PC-9 (cell line): ENCODE data around the gene STAG1. TPM values are rescaled to one million over a fixed set of nuclear protein-coding genes. Genes with fewer than 3 reads are reported as not detected.
A peak's percentile ranks its signal among the peaks of the same experiment; 100 is the strongest.

ENCODE experiments used
- BruUV-seq: library from RNA; stranded (reverse); fragments of 400-500 nt; replicated peaks from 2 replicates; lab custom pipeline; 2021; lab: Mats Ljungman, UMichigan
- CTCF ChIA-PET: fragments of 300-600 bp; sonication (Branson Sonifier 250); formaldehyde crosslinking; loops from one replicate; lab custom pipeline; 2022; ENCODE audit warnings: antibody characterized with exemption; lab: Charles Lee
- POLR2A ChIA-PET: fragments of 300-600 bp; sonication (Branson Sonifier 250); formaldehyde crosslinking; loops from one replicate; lab custom pipeline; 2022; ENCODE audit warnings: antibody characterized with exemption; ENCODE audit not compliant: unreplicated experiment; lab: Charles Lee
- DNase-seq, 2 experiments: peaks; one replicate each; pipeline versions ENCODE4 v3.0.0 to v3.0.0-alpha.2; 2015 to 2022; ENCODE audit warnings: mixed read lengths in 1 of 2
- H2AFZ ChIP-seq: fragments of 200-600 bp; sonication (generic); 2 replicates; pipeline ENCODE4 v1.8.1; 2017; ENCODE audit warnings: antibody characterized with exemption
- H3F3A ChIP-seq: fragments of 200-600 bp; sonication (generic); 2 replicates; pipeline ENCODE4 v1.8.1; 2017; ENCODE audit warnings: antibody characterized with exemption, mild to moderate bottlenecking, low read depth; ENCODE audit not compliant: insufficient read depth
- H3K27ac ChIP-seq: fragments of 200-600 bp; sonication (generic); 2 replicates; pipeline ENCODE4 v1.6.1; 2016; ENCODE audit warnings: mixed run types
- H3K27me3 ChIP-seq: fragments of 200-600 bp; sonication (generic); 2 replicates; pipeline ENCODE4 v1.6.1; 2016; ENCODE audit warnings: low read depth, mixed run types; ENCODE audit not compliant: insufficient read depth
- H3K36me3 ChIP-seq: fragments of 200-600 bp; sonication (generic); 2 replicates; pipeline ENCODE4 v1.6.1; 2016; ENCODE audit warnings: low read depth, mixed run types
- H3K4me1 ChIP-seq: fragments of 200-600 bp; sonication (generic); replicated peaks from 2 replicates; pipeline ENCODE4 v1.6.1; 2016; ENCODE audit warnings: mixed run types; ENCODE audit not compliant: insufficient read depth
- H3K4me2 ChIP-seq: fragments of 200-600 bp; sonication (generic); 2 replicates; pipeline ENCODE4 v1.6.1; 2017; ENCODE audit warnings: mixed run types
- H3K4me3 ChIP-seq: fragments of 200-600 bp; sonication (generic); 2 replicates; pipeline ENCODE4 v1.6.1; 2016; ENCODE audit warnings: mixed run types
- H3K79me2 ChIP-seq: fragments of 200-600 bp; sonication (generic); 2 replicates; pipeline ENCODE4 v1.6.1; 2017; ENCODE audit warnings: low read depth, mixed run types
- H3K9me2 ChIP-seq: fragments of 200-600 bp; sonication (generic); 2 replicates; pipeline ENCODE4 v1.8.1; 2017; ENCODE audit warnings: mild to moderate bottlenecking; ENCODE audit not compliant: insufficient read depth
- H3K9me3 ChIP-seq: fragments of 200-600 bp; sonication (generic); 2 replicates; pipeline ENCODE4 v1.8.1; 2016; ENCODE audit warnings: low read depth; ENCODE audit not compliant: insufficient read depth
- H4K20me1 ChIP-seq: fragments of 200-600 bp; sonication (generic); 2 replicates; pipeline ENCODE4 v1.8.1; 2017; ENCODE audit not compliant: insufficient read depth
- CTCF ChIP-seq: fragments of 200-600 bp; sonication (generic); conservative IDR thresholded peaks from 2 replicates; pipeline ENCODE4 v1.6.1; 2017; ENCODE audit warnings: mixed run types, antibody characterized with exemption, mild to moderate bottlenecking, moderate library complexity
- EZH2 ChIP-seq: fragments of 200-600 bp; sonication (generic); IDR thresholded peaks from 2 replicates; pipeline ENCODE4 v1.8.0; 2017; ENCODE audit warnings: antibody characterized with exemption, low read depth
- intact Hi-C: fragments of 100-400 bp; cut with micrococcal nuclease; formaldehyde crosslinking; loops from one replicate; pipeline ENCODE4 v1.10.0; 2022; ENCODE audit not compliant: unreplicated experiment
- total RNA-seq: library from RNA; stranded (reverse); gene quantifications from 2 replicates; pipeline ENCODE4 v1.2.3, GENCODE V29; 2021

The STAG1 gene
- total RNA-seq, 1 experiment from 2014 or later, result 39.3 TPM

DNA sequence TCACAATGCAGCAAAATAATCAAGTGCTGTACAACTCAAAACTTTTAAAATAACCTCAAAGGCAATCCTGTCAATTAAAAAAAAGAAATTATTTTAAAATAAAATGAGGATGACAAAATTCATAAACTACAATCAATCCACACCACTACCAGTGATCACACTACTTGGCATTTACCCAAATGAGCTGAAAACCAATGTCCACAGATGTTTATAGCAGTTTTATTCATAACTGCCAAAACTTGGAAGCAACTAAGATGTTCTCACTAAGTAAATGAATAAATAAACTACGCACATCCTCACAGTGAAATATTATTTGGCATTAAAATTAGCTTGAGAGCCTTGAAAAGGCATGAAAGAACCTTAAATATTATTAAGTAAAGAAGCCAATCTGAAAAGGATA, 121.3 kb downstream of the STAG1 start:
- 0 out of 2 replicates have a peak, but pooled peaks cover 7% of the 10 kb centered on the region for H4K20me1 ChIP-seq
- H3K27me3 ChIP-seq, result no peaks in the 10 kb centered on the region
- 0 out of 2 replicates have a peak, but pooled peaks cover 9% of the 10 kb centered on the region for H3K36me3 ChIP-seq
- no peak overlapping the region for H3K4me2 ChIP-seq
- no peaks in the 10 kb centered on the region for H3K9me3 ChIP-seq
- H3F3A ChIP-seq, result peaks cover 19% of the 10 kb centered on the region
- H2AFZ ChIP-seq, result no peak overlapping the region
- H3K27ac ChIP-seq, result no peak overlapping the region
- TF ChIP-seq EZH2 (no peak), CTCF (no peak)
- H3K4me3 ChIP-seq, result no peak overlapping the region
- no TSS peak for BruUV-seq
- DNase-seq, result no peak
- H3K4me1 ChIP-seq, result peaks cover 22% of the 10 kb centered on the region
- H3K79me2 ChIP-seq, result peaks cover 65% of the 10 kb centered on the region
- intact Hi-C loops, result loop anchor here (5.0 kb wide), 1 partner anchor 279 kb away; no protein-coding TSS in a partner anchor
- ChIA-PET POLR2A (no interaction called here), CTCF (no interaction called here)
- H3K9me2 ChIP-seq, result no peaks in the 10 kb centered on the region

DNA sequence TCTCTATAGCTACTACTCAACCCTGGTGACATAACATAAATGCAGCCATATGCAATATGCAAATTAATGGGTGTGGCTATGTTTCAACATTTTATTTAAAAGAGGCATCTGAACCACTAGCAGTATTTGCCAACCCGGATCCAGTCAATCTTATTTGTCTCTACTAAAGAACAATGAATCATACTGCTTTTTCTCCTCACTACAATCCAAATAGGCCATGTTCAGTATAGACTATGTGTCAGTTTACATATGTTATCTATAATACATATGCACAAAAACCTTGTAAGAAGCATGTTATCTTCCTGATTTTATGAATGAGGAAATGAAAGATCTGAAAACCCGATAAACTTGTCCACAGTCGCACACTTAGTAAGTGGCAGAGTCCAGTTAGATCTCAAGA, 125.7 kb downstream of the STAG1 start:
- Histone ChIP-seq H3K4me1 (peaks cover 40% of the 10 kb centered on the region), H3K4me2 (no peak overlapping the region), H3F3A (peaks cover 38% of the 10 kb centered on the region), H4K20me1 (no peaks in the 10 kb centered on the region), H2AFZ (no peak overlapping the region), H3K79me2 (peaks cover 56% of the 10 kb centered on the region), H3K4me3 (no peak overlapping the region), H3K36me3 (0 out of 2 replicates have a peak, but pooled peaks cover 9% of the 10 kb centered on the region), H3K9me3 (no peaks in the 10 kb centered on the region), H3K9me2 (no peaks in the 10 kb centered on the region), H3K27ac (no peak overlapping the region; the same call in 1 of the 2 replicates), H3K27me3 (no peaks in the 10 kb centered on the region)
- no peak for TF ChIP-seq EZH2
- no peak for TF ChIP-seq CTCF
- CTCF ChIA-PET, result no interaction called here
- DNase-seq, result no peak
- BruUV-seq, result no TSS peak
- intact Hi-C loops, result loop anchor here (5.0 to 10.0 kb wide), 3 partner anchors 126 to 432 kb away; partner anchors contain the start of genes IL20RB, MSL2 and STAG1
- POLR2A ChIA-PET, result no interaction called here

GRCh38 chr3:136624894-136625815, 127.0 kb downstream of the STAG1 start:
- DNase-seq, result peak; percentile 55 to 92
- Histone ChIP-seq H4K20me1 (no peaks in the 10 kb centered on the region), H3K4me3 (no peak overlapping the region), H3K79me2 (peaks cover 49% of the 10 kb centered on the region), H2AFZ (no peak overlapping the region), H3F3A (peaks cover 41% of the 10 kb centered on the region), H3K4me1 (peaks cover 53% of the 10 kb centered on the region), H3K9me3 (no peaks in the 10 kb centered on the region), H3K27ac (peak overlapping the region; percentile 45; the same call in 1 of the 2 replicates), H3K4me2 (peak overlapping the region; percentile 44), H3K27me3 (no peaks in the 10 kb centered on the region), H3K9me2 (no peaks in the 10 kb centered on the region), H3K36me3 (0 out of 2 replicates have a peak, but pooled peaks cover 9% of the 10 kb centered on the region)
- no TSS peak for BruUV-seq
- intact Hi-C loops, result loop anchor here (5.0 to 10.0 kb wide), 3 partner anchors 127 to 430 kb away; partner anchors contain the start of genes IL20RB, MSL2 and STAG1
- ChIA-PET POLR2A (no interaction called here), CTCF (interaction anchor here (1.1 kb wide), 1 partner anchor 127 kb away, joined by 3 read pairs; the partner anchor contains the start of gene STAG1)
- TF ChIP-seq CTCF (no peak), EZH2 (no peak)
